GM21619 (cell line): Measurements from ENCODE around the gene ADCYAP1.
"Not testable (repeated sequence)": the region's sequence is repeated elsewhere in the genome, so short reads cannot be mapped to it uniquely, and the experiment has no call there.

ENCODE experiments used
- ATAC-seq: cut with Tn5 transposase; IDR thresholded peaks from one replicate; pipeline ENCODE4 v1.9.1; 2021; ENCODE audit not compliant: unreplicated experiment

Gene ADCYAP1

GRCh38 chr18:904218-905090 is at the start of gene ADCYAP1:
TSS of gene ADCYAP1 (plus strand) at chr18:904871. CDS start at chr18:905387, 516 bp downstream.
- ATAC-seq: no peak

- ATAC-seq: no peak
These were observed 46.7 kb upstream of the ADCYAP1 start for GRCh38 chr18:857986-858385.

GRCh38 chr18:864872-865273 is 39.8 kb upstream of the ADCYAP1 start:
- peak; percentile 84 for ATAC-seq

- no peak for ATAC-seq
These were observed 37.4 kb upstream of the ADCYAP1 start for GRCh38 chr18:867257-867656.

- not testable (repeated sequence) for ATAC-seq
These were observed 31.2 kb upstream of the ADCYAP1 start for GRCh38 chr18:873426-873825.

- no peak for ATAC-seq
These were observed 28.8 kb upstream of the ADCYAP1 start for GRCh38 chr18:875912-876311.

GRCh38 chr18:877238-877637 is 27.4 kb upstream of the ADCYAP1 start:
- ATAC-seq: no peak

GRCh38 chr18:886076-886475 is 18.6 kb upstream of the ADCYAP1 start:
- no peak for ATAC-seq

GRCh38 chr18:887716-888115 is 17.0 kb upstream of the ADCYAP1 start:
- no peak for ATAC-seq

- ATAC-seq: no peak
These were observed 12.4 kb upstream of the ADCYAP1 start for GRCh38 chr18:892316-892715.

- no peak for ATAC-seq
These were observed 8.4 kb upstream of the ADCYAP1 start for GRCh38 chr18:896315-896714.

GRCh38 chr18:901761-902160 is 2.9 kb upstream of the ADCYAP1 start:
- no peak for ATAC-seq

- no peak for ATAC-seq
These were observed 2.4 kb upstream of the ADCYAP1 start for GRCh38 chr18:902229-902628.

GRCh38 chr18:903701-904100 is 970 bp upstream of the ADCYAP1 start:
- no peak for ATAC-seq

GRCh38 chr18:905307-905947 is 756 bp downstream of the ADCYAP1 start:
- ATAC-seq: no peak

- ATAC-seq: no peak
These were observed 1.3 kb downstream of the ADCYAP1 start for GRCh38 chr18:905948-906415.

GRCh38 chr18:906416-907114 is 1.9 kb downstream of the ADCYAP1 start:
- ATAC-seq: no peak

GRCh38 chr18:907115-907884 is 2.6 kb downstream of the ADCYAP1 start:
- ATAC-seq: no peak

- no peak for ATAC-seq
These were observed 3.5 kb downstream of the ADCYAP1 start for GRCh38 chr18:907885-908757.
